Glutamatergic neuron (in vitro differentiated cells): ENCODE data around the gene MAGI3. TPM values are rescaled to one million over a fixed set of nuclear protein-coding genes. Genes with fewer than 3 reads are reported as not detected.
"Not testable (repeated sequence)": the region's sequence is repeated elsewhere in the genome, so short reads cannot be mapped to it uniquely, and the experiment has no call there.

Experiments
- DNase-seq: peaks from one replicate; pipeline ENCODE4 v3.0.0; 2022
- H3K27ac Mint-ChIP-seq: one replicate; pipeline ENCODE4 v1.8.0; 2020; ENCODE audit warnings: mild to moderate bottlenecking, mixed read lengths, inconsistent platforms; ENCODE audit not compliant: unreplicated experiment
- H3K27me3 Mint-ChIP-seq: one replicate; pipeline ENCODE4 v1.8.0; 2020; ENCODE audit warnings: mild to moderate bottlenecking, moderate library complexity, mixed read lengths, inconsistent platforms; ENCODE audit not compliant: unreplicated experiment
- H3K36me3 Mint-ChIP-seq: one replicate; pipeline ENCODE4 v1.8.0; 2020; ENCODE audit warnings: mild to moderate bottlenecking, mixed read lengths, inconsistent platforms; ENCODE audit not compliant: unreplicated experiment
- H3K4me1 Mint-ChIP-seq: one replicate; pipeline ENCODE4 v1.8.0; 2020; ENCODE audit warnings: mild to moderate bottlenecking, low read depth, mixed read lengths, inconsistent platforms; ENCODE audit not compliant: unreplicated experiment
- H3K4me3 Mint-ChIP-seq: one replicate; pipeline ENCODE4 v1.8.0; 2020; ENCODE audit warnings: mild to moderate bottlenecking, mixed read lengths, inconsistent platforms; ENCODE audit not compliant: unreplicated experiment
- H3K9me3 Mint-ChIP-seq: one replicate; pipeline ENCODE4 v1.8.0; 2020; ENCODE audit warnings: mild to moderate bottlenecking, moderate library complexity, mixed read lengths, inconsistent platforms; ENCODE audit not compliant: unreplicated experiment
- total RNA-seq: library from RNA; stranded (reverse); fragmentation: NEBNext Ultra II Directional; extraction: Animal tissue kit (Norgen Biotek cat#: 25700); gene quantifications from one replicate; pipeline ENCODE4 v1.2.1, GENCODE V29; 2021; ENCODE audit not compliant: unreplicated experiment
- TF ChIP-seq, protein P1 (sequence below): fragments of 200-600 bp; sonication (generic); IDR thresholded peaks from one replicate; pipeline ENCODE4 v1.5.0; 2021; ENCODE audit not compliant: partially characterized antibody, unreplicated experiment

Gene MAGI3
- total RNA-seq, 1 donor from 2014 or later, result 26.3 TPM

DNA sequence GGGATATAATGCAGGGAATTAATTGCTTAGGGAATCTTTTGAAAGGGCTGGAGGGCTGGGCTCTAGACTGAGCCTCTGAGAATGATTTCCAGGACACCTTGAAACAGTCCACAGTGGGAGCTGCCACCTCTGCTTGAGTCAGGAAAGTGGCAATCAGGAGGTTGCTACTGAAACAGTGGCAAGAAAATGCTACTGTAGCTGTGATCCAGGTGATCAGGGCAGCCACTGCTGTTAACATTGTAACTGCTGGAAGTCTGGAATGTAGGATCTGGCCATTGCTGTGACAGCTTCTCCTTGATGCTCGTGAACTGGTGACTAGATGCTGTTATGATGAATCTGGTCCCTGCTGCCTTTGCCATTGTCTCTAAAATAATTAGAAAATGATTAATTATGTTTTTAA, 12.8 kb downstream of the MAGI3 start:
- Mint-ChIP-seq H3K27ac (no peak overlapping the region), H3K36me3 (no peaks in the 10 kb centered on the region), H3K27me3 (peaks cover 3% of the 10 kb centered on the region), H3K9me3 (no peaks in the 10 kb centered on the region), H3K4me3 (no peak overlapping the region), H3K4me1 (peaks cover 4% of the 10 kb centered on the region)
- TF ChIP-seq, protein P1, sequence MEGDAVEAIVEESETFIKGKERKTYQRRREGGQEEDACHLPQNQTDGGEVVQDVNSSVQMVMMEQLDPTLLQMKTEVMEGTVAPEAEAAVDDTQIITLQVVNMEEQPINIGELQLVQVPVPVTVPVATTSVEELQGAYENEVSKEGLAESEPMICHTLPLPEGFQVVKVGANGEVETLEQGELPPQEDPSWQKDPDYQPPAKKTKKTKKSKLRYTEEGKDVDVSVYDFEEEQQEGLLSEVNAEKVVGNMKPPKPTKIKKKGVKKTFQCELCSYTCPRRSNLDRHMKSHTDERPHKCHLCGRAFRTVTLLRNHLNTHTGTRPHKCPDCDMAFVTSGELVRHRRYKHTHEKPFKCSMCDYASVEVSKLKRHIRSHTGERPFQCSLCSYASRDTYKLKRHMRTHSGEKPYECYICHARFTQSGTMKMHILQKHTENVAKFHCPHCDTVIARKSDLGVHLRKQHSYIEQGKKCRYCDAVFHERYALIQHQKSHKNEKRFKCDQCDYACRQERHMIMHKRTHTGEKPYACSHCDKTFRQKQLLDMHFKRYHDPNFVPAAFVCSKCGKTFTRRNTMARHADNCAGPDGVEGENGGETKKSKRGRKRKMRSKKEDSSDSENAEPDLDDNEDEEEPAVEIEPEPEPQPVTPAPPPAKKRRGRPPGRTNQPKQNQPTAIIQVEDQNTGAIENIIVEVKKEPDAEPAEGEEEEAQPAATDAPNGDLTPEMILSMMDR, result no peak
- DNase-seq, result no peak

DNA sequence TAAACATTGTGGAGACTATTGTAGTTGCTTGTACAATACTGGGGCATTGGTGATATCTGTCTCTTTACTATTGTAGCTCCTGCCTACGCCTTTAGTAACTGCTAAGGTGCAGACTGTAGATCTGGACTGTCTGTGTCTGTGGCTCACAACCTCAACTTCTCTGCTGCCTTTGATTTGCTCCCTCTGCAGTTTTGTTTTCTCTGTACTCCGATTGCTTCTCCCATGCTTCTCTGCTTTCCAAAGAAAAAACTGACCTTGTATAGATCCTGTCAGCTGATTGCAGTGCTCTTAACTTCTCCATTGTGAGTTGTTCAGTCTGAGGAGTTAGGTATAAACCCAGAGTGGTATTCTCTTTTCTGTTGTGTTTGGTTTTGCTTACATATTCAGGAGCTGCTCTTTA, 15.3 kb downstream of the MAGI3 start:
- H3K4me3 Mint-ChIP-seq, result no peak overlapping the region
- no peak for DNase-seq
- H3K36me3 Mint-ChIP-seq, result no peaks in the 10 kb centered on the region
- peak overlapping the region; percentile 13 for H3K27ac Mint-ChIP-seq
- H3K4me1 Mint-ChIP-seq, result no peaks in the 10 kb centered on the region
- TF ChIP-seq, protein P1, result no peak
- H3K9me3 Mint-ChIP-seq, result no peaks in the 10 kb centered on the region
- H3K27me3 Mint-ChIP-seq, result no peaks in the 10 kb centered on the region

DNA sequence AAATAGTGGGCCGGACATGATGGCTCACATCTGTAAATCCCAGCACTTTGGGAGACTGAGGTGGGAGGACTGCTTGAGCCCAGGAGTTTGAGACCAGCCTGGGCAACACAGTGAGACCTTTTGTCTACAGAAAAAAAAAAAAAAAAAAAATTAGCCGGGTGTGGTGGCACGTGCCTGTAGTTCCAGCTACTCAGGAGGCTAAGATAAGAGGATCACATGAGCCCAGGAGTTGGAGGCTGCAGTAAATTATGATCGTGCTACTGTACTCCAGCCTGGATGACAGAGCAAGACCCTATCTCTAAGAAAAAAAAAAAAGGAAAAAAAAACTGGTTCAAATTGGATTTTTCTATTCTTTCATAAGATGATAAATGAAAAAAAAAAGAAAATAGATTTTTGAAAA, 15.8 kb downstream of the MAGI3 start:
- not testable (repeated sequence) for H3K4me3 Mint-ChIP-seq, H3K27me3 Mint-ChIP-seq, H3K27ac Mint-ChIP-seq, H3K36me3 Mint-ChIP-seq, H3K9me3 Mint-ChIP-seq, H3K4me1 Mint-ChIP-seq, DNase-seq

DNA sequence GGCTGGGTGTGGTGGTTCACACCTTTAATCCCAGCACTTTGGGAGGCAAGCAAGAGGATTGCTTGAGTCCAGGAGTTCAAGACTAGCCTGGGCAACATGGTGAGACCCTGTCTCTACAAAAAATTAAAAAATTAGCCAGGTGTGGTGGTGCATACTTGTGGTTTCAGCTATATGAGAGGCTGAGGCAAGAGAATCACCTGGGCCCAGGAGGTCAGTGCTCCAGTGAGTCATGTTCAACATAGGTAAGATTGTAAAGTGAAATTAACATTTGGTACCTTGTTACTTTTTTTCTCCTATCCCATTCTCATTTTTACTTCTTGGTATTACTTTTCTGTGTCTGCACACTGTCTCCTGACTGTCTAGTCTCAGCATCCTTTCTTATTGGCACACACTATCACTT, 19.0 kb downstream of the MAGI3 start:
- Mint-ChIP-seq H3K27ac (no peak overlapping the region), H3K4me1 (no peaks in the 10 kb centered on the region), H3K36me3 (peaks cover 5% of the 10 kb centered on the region), H3K27me3 (peaks cover 2% of the 10 kb centered on the region), H3K4me3 (no peak overlapping the region), H3K9me3 (peaks cover 4% of the 10 kb centered on the region)
- TF ChIP-seq, protein P1, result no peak
- no peak for DNase-seq

DNA sequence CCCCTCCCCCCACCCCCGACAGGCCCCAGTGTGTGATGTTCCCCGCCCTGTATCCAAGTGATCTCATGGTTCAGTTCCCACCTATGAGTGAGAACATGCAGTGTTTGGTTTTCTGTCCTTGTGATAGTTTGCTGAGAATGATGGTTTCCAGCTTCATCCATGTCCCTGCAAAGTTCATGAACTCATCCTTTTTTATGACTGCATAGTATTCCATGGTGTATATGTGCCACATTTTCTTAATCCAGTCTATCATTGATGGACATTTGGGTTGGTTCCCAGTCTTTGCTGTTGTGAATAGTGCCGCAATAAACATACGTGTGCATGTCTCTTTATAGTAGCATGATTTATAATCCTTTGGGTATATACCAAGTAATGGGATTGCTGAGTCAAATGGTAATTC, 21.7 kb downstream of the MAGI3 start:
- H3K36me3 Mint-ChIP-seq, H3K27ac Mint-ChIP-seq, DNase-seq, H3K4me1 Mint-ChIP-seq, H3K9me3 Mint-ChIP-seq, H3K27me3 Mint-ChIP-seq, H3K4me3 Mint-ChIP-seq: not testable (repeated sequence)

DNA sequence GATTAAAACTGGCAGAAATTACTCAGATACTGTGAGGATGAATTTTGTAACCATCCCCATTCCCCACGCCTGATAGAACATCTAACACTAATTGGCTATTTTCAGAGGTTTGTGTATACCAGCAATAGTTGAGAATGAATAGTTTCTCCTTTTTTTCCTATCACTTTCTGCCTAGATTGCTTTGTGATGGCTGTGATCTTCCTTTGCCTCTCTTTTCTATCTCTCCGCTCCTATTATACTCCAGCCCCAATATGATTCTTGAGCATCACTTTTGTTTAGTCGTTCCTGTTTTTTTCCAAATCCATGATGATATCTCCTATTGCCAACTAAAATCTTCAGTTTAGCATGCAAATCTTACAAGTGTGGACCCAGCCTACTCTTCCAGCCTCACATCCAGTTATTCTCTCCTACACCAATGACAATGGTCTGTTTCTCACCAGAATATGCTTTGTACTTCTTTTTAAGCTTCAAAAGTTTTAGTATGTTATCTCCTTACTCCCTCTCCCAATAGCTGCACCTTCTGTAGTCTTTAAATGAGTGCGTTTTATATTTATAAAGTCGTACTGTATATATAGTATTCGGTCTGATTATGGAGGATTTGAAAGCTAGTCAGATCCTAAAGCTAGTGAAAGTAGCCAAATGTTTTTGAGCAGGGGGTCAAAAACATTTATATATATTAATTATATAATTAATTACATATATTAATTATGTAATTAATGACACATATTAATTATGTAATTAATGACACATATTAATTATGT, 25.2 kb downstream of the MAGI3 start:
- Mint-ChIP-seq H3K9me3 (peaks cover 5% of the 10 kb centered on the region), H3K4me3 (no peak overlapping the region), H3K27ac (no peak overlapping the region), H3K27me3 (peaks cover 5% of the 10 kb centered on the region), H3K36me3 (peaks cover 10% of the 10 kb centered on the region), H3K4me1 (no peaks in the 10 kb centered on the region)
- no peak for DNase-seq
- TF ChIP-seq, protein P1, result no peak

DNA sequence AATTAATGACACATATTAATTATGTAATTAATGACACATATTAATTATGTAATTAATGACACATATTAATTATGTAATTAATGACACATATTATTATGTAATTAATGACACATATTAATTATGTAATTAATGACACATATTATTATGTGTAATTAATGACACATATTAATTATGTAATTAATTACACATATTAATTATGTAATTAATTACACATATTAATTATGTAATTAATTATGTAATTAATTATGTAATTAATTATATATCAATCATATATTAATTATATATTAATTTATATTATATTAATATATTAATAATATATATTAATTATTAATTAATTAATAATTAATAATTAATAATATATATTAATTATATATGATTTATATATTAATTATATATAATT, 25.8 kb downstream of the MAGI3 start:
- not testable (repeated sequence) for DNase-seq, H3K9me3 Mint-ChIP-seq, H3K4me3 Mint-ChIP-seq, H3K27me3 Mint-ChIP-seq, H3K27ac Mint-ChIP-seq, H3K4me1 Mint-ChIP-seq
- H3K36me3 Mint-ChIP-seq, result peaks cover 10% of the 10 kb centered on the region
